HCEC 1CT (cell line): ENCODE data around the gene SUSD1.
"Not testable (repeated sequence)": the region's sequence is repeated elsewhere in the genome, so short reads cannot be mapped to it uniquely, and the experiment has no call there.

Experiments
- DNase-seq: peaks from one replicate; pipeline ENCODE4 v3.0.0-alpha.2; 2017

Gene SUSD1

GRCh38 chr9:112173489-112174221, 1.4 kb downstream of the SUSD1 start:
- DNase-seq = no peak

GRCh38 chr9:112170968-112171367, 4.1 kb downstream of the SUSD1 start:
- DNase-seq = no peak

DNA sequence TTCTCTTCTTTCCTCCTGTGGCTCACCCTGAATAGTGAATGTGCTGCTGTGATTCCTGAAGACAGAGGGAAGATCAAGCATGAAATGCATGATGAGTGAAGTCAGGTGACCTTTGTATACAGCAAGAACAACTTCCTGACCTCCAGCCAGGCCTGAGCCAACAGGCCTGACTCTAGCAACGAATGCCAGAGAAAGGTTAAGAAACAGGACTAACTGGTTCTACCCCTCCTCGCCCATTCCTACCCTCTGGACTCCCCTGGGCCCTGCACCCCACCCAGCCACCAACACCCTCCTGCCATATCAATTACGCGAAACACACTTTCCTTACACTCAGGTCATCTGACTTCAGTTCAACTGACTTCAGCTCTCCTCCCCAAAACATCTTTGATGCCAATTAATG, 4.9 kb downstream of the SUSD1 start:
- no peak for DNase-seq

GRCh38 chr9:112169368-112169767, 5.7 kb downstream of the SUSD1 start:
- no peak for DNase-seq

DNA sequence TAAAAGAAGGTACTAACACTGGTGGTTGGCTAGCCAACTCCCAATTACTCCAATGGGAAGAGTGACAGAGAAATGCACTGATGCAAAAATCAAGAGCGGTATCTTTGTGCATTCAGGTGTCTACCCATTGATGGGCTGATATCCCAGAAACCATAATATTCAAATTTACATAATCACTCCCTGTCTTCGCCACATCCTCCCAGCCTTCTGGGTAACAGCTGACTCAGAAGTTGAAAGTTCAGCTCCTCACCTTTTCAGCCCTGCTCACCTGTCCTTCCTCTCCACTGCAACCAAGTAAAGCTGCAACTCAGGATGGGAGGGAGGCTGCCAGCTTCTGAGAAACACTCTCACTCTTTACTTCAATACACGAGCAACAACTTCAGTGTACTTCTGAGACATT, 6.9 kb downstream of the SUSD1 start:
- no peak for DNase-seq

GRCh38 chr9:112166176-112167140, 8.6 kb downstream of the SUSD1 start:
- DNase-seq = no peak

- no peak for DNase-seq
These were observed 12.3 kb downstream of the SUSD1 start for GRCh38 chr9:112162621-112163413.

- DNase-seq = no peak
These were observed 15.3 kb downstream of the SUSD1 start for GRCh38 chr9:112159781-112160180.

DNA sequence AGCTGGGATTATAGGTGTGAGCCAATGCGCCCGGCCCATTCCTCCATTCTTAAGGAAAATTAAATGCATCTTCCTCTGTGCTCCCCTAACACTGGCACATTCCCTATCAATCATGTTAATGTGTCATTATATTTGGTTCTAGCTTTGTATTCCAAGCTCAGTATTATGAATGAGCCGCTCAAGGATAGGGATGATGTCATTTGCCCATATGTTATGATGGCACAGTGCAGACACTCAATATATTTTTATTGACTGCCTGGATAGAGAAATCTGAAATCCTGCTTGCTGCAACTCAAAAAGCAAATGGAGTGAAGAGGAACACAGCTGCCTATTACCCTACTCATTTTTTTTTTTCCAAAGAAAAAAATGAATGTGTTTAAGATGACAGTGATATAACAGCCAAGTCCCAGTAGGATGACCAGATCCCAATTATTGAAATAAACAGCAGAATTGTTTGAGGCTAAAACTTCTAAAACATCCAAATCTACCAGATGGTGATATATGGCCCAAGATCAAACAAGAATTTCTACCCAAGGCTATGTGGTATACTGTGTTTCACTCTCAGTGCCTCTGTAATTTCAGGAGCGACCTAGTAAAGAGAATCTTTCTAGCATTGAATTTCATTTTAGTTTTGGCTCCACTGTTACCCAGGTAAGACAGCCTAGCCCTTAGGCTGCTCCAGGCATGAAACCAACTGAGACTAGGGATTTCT, 16.3 kb downstream of the SUSD1 start:
- no peak for DNase-seq

- DNase-seq = no peak
These were observed 17.1 kb downstream of the SUSD1 start for GRCh38 chr9:112157961-112158360.

GRCh38 chr9:112157087-112157486, 18.0 kb downstream of the SUSD1 start:
- no peak for DNase-seq

- no peak for DNase-seq
These were observed 25.9 kb downstream of the SUSD1 start for GRCh38 chr9:112149211-112149610.

DNA sequence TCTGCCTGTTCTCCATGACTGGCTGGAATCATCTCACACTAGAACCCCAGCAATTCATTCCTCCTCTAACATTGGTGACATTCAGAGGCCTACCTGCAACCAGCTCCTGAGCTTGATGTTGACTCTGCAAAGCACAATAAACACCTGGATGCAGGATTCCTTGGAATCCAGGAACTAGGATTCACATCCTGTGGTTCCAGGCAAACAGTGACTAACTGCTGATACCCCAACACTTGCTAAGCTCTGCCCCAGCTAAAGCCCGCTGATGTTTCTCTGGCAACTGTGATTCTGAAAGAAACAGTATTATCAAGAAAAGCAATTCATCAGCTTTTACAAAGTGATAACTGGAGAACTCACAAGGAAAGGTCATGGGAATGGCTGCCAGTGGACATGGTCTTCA, 29.2 kb downstream of the SUSD1 start:
- no peak for DNase-seq

- DNase-seq = no peak
These were observed 30.3 kb downstream of the SUSD1 start for GRCh38 chr9:112144807-112145206.

DNA sequence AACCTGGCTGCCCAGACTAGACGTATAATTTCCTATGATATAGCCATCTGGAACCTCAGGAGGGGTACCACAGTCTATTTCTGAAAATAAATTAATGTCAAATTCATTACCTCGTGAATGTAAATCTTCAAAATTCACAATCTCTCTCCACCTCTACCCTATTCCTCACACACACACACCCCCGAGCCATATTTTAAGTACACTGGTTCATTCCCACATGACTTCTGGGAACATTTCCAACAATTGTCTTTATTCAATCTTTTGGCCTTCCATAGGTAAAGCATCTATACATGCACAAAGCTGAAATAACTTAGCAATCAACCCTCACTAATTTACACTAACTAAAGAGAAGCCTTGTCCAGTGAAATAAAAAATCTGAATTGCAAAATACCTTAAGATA, 32.7 kb downstream of the SUSD1 start:
- no peak for DNase-seq

DNA sequence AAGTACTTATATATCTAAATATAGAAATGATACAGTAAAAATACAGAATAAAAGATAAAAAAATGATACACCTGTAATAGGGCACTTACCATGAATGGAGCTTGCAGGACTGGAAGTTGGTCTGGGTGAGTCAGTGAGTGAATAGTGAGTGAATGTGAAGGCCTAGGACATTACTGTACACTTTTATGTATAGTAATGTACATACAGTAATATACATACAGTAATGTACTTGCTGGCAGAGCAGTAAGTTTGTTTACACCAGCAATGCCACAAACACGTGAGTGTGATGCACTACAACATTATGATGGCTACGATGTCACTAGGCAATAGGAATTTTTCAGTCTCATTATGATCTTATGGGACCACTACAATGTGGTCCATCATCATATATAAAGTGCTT, 34.2 kb downstream of the SUSD1 start:
- no peak for DNase-seq

DNA sequence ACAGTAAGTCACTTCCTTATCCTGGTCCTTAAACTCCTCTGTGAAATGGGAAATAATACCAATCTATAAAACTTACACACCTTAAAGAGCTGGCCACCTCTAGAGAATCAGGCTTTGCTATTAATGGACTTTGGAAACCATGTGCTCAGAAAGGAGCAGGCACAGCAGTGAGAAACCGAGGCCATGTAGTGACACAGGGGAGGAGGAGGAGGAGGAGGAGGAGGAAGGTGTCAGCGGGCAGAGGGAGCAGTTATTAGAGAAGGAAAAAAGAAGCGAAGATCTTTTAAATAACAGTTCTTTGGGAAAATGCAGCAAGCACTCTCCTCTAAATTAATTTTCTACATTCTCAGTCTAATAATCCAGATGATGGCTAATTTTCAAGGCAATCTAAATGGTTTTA, 38.0 kb downstream of the SUSD1 start:
- DNase-seq = no peak

DNA sequence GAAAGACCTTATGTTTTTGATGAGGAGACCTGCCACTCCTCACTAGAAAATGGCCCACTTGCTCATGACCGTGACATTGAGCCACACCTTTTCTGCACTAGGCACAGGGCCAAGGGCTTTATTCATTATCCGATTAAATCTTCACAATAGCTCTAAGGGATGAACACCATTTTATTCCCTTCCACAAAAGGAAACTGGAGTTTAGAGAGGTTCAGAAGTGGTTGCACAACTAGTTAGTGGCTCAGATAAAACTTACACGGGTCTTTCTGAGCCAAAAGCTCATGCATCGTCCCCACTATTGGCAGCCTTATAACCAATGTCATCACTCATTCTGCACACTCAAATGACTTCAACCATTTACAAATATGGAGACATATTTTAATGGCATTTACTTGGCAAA, 39.4 kb downstream of the SUSD1 start:
- no peak for DNase-seq

DNA sequence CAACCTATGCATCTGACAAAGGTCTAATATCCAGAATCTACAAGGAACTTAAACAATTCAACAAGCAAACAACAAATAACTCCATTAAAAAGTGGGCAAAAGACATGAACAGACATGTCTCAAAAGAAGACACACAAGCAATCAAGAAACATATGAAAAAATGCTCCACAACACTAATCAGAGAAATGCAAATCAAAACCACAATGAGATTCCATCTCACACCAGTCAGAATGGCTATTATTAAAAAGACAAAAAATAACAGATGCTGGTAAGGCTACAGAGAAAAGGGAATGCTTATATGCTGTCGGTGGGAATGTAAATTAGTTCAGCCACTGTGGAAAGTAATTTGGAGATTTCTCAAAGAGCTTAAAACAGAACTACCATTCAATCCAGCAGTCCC, 41.3 kb downstream of the SUSD1 start:
- not testable (repeated sequence) for DNase-seq

DNA sequence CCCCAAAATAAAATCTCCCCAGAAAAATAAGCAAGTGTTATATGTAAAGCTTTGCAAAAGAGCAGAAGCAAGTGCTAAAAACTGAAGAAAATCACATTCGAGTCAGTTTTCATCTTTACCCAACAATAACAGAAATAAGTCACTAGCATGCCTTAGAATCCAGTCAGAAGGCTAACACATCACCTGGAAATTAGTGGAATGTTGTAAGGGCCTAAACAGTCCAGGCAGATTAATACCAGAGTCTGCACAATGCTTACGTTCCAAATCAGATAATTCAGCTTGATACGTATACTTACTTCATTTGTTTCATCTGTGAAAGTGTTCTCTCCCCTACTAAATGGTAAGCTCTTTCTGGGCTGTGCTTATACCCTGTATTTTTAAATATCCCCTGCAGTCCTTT, 42.7 kb downstream of the SUSD1 start:
- no peak for DNase-seq

DNA sequence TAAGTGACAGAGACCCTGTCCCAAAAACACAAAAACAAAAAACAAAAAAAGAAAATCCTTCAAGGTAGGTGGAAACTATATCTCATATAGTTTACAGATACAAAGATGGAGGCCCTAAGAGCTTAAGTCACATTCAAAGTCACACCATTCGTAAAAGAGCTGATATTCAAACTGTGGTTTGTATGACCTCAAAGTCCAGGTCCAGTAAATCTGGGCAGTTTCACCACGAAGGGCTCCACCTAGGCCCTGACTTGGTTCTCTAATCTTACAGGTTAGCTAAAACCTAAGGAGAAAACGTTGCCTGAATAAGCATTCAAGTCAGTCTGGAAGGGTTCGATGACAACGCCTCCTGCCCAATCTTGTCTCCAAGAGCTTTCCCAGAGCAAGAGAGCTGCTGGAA, 44.1 kb downstream of the SUSD1 start:
- no peak for DNase-seq

DNA sequence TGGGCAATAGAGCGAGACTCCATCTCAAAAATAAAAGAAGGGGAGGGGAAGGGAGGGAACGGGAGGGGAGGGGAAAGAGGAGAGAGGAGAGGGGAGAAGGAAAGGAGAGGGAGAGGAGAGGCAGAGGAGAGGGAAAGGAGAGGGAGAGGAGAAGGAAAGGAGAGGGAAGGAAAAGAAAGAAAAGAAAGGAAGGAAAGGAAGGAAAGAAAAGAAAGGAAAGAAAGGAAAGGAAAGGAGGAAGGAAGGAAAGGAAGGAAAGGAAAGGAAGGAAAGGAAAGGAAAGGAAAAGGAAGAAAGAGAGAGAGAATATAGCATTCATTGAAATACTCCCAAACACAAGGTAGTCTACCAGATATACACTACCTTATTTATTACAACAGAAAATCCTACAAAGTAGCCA, 44.8 kb downstream of the SUSD1 start:
- no peak for DNase-seq

DNA sequence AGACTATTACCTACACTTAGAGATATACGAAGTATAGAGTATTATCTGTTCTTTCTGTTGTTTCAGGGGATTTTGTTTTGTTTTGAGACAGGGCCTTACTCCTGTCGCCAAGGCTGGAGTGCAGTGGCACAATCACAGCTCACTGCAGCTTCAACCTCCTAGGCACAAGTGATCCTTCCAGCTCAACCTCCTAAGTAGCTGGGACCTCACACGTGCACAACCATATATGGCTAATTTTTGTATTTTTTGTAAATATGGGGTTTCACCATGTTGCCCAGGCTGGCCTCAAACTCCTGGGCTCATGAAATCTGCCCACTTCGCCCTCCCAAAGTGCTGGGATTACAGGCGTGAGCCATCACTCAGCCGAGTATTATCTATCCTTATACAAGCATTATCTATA, 45.9 kb downstream of the SUSD1 start:
- DNase-seq = no peak
